Measurements from ENCODE around the gene ANHX. TPM values are rescaled to one million over a fixed set of nuclear protein-coding genes. Genes with fewer than 3 reads are reported as not detected.

ANHX gene
- total and polyA plus RNA-seq, 2 donors (not counting 1 experiment from before 2014, with no cell fraction given), result not detected

DNA sequence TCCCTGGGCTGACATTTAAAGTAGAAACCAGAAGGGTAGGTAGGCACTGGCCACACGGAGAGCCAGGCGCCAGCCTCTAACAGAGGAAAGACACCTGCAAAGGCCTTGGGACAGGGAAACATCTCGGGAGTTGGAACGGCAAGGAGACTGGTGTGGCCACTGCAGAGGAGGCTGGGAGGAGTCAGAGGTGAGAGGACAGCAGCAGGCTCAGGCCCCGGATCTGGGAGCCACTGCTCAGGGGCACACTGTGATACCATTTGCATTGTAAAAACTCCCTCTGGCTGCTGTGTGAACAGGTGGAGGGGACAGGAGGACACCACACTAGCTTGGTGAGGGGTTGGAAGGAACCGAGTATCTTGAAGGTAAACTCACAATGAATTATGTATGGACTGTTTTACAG is 2.7 kb downstream of the ANHX start:
- Mint-ChIP-seq H3K9me3 (ENCODE audit: insufficient read depth) (no peaks in the 10 kb centered on the region), H3K4me1 (no peaks in the 10 kb centered on the region), H3K27me3 (no peaks in the 10 kb centered on the region), H3K4me3 (no peak overlapping the region), H3K27ac (no peak overlapping the region)
- Histone ChIP-seq H3K36me3 (replicated peaks in 1 of 2; ENCODE audit: control extremely low read depth in 1 of 2, control insufficient read depth in 1 of 2, extremely low read depth in 1 of 2, insufficient read depth in 2 of 2, low read length in 1 of 2) (no peaks in the 10 kb centered on the region), H3K27ac (ENCODE audit: low read length in 2 of 2) (no peak overlapping the region), H3K4me3 (ENCODE audit: control extremely low read depth in 1 of 5, extremely low read depth in 1 of 5, insufficient read depth in 1 of 5, low read depth in 2 of 5, low read length in 4 of 5) (no peak overlapping the region), H3K4me1 (ENCODE audit: control insufficient read depth in 2 of 2, insufficient read depth in 2 of 2, low read length in 2 of 2) (no peaks in the 10 kb centered on the region), H4K20me1 (ENCODE audit: control insufficient read depth, insufficient read depth, low read length, poor library complexity, severe bottlenecking) (no peaks in the 10 kb centered on the region), H3K79me2 (ENCODE audit: control insufficient read depth, insufficient read depth, low read length) (no peaks in the 10 kb centered on the region), H3K4me2 (replicated peaks; ENCODE audit: low read depth, low read length, poor library complexity, severe bottlenecking) (no peak overlapping the region), H2AFZ (ENCODE audit: insufficient read depth, low read depth, low read length, poor library complexity, severe bottlenecking) (no peak overlapping the region), H3K9ac (ENCODE audit: low read length) (no peak overlapping the region), H3K27me3 (replicated peaks in 1 of 4; ENCODE audit: control extremely low read depth in 1 of 4, control insufficient read depth in 3 of 4, insufficient read depth in 4 of 4, low read length in 3 of 4) (no peaks in the 10 kb centered on the region), H3K9me3 (ENCODE audit: control extremely low read depth in 1 of 3, control insufficient read depth in 2 of 3, insufficient read depth in 1 of 3, low read length in 2 of 3) (peaks cover 0 to 77% (median 0%) of the 10 kb centered on the region in 3 donors)
- intact Hi-C loops (cut with micrococcal nuclease), result no loop called here
- WGBS (ENCODE audit: insufficient coverage), result 89% methylated on average over 6 of the region's 6 CpGs
- DNase-seq (no peak), ATAC-seq (ENCODE audit: low read depth) (no peak)
- TF ChIP-seq, protein P1, sequence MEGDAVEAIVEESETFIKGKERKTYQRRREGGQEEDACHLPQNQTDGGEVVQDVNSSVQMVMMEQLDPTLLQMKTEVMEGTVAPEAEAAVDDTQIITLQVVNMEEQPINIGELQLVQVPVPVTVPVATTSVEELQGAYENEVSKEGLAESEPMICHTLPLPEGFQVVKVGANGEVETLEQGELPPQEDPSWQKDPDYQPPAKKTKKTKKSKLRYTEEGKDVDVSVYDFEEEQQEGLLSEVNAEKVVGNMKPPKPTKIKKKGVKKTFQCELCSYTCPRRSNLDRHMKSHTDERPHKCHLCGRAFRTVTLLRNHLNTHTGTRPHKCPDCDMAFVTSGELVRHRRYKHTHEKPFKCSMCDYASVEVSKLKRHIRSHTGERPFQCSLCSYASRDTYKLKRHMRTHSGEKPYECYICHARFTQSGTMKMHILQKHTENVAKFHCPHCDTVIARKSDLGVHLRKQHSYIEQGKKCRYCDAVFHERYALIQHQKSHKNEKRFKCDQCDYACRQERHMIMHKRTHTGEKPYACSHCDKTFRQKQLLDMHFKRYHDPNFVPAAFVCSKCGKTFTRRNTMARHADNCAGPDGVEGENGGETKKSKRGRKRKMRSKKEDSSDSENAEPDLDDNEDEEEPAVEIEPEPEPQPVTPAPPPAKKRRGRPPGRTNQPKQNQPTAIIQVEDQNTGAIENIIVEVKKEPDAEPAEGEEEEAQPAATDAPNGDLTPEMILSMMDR (IDR thresholded peaks at IDR 0.05), result no peak
- TF ChIP-seq EZH2 (IDR thresholded peaks at IDR 0.05; ENCODE audit: borderline replicate concordance, insufficient read depth, low read depth, low read length, poor library complexity, severe bottlenecking), result no peak
- CTCF ChIA-PET, result no interaction called here
- POLR2A ChIA-PET, result no interaction called here

DNA sequence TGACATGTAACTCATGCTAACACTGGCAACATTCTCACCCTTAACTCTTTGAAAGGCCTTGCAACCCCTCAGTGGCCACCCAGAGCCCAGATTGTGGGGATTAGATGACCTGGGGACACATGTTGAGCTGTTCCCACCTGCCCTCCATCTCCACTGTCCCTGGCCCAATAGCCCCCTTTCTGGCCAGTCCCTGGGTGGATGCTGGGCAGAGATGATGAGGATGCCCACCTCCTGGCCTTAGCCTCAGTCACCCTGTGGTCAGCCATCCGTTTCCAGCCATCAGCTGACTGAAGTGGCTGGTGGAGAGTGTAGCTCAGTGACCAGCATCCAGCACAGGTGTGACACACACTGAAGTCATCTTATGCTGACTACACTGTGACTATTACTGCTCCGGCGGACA is 4.7 kb downstream of the ANHX start:
- intact Hi-C loops (cut with micrococcal nuclease), result no loop called here
- CTCF ChIA-PET, result no interaction called here
- H3K4me1 ChIP-seq (ENCODE audit: control insufficient read depth in 2 of 2, insufficient read depth in 2 of 2, low read length in 2 of 2), result no peaks in the 10 kb centered on the region

More for the DNA sequence above, 4.7 kb downstream of the ANHX start:
- POLR2A ChIA-PET, result no interaction called here
- H3K9me3 ChIP-seq (ENCODE audit: control extremely low read depth in 1 of 3, control insufficient read depth in 2 of 3, insufficient read depth in 1 of 3, low read length in 2 of 3), result peaks cover 0 to 87% (median 0%) of the 10 kb centered on the region in 3 donors
- TF ChIP-seq, protein P1 (IDR thresholded peaks at IDR 0.05), result no peak
- TF ChIP-seq EZH2 (IDR thresholded peaks at IDR 0.05; ENCODE audit: borderline replicate concordance, insufficient read depth, low read depth, low read length, poor library complexity, severe bottlenecking), result no peak
- Mint-ChIP-seq H3K27ac (no peak overlapping the region), H3K4me3 (no peak overlapping the region), H3K9me3 (ENCODE audit: insufficient read depth) (no peaks in the 10 kb centered on the region), H3K27me3 (no peaks in the 10 kb centered on the region), H3K4me1 (no peaks in the 10 kb centered on the region)
- H3K9ac ChIP-seq (ENCODE audit: low read length), result no peak overlapping the region
- no peak overlapping the region for H2AFZ ChIP-seq (ENCODE audit: insufficient read depth, low read depth, low read length, poor library complexity, severe bottlenecking)
- no peak overlapping the region for H3K4me3 ChIP-seq (ENCODE audit: control extremely low read depth in 1 of 5, extremely low read depth in 1 of 5, insufficient read depth in 1 of 5, low read depth in 2 of 5, low read length in 4 of 5)
- no peak overlapping the region for H3K27ac ChIP-seq (ENCODE audit: low read length in 2 of 2)
- no peaks in the 10 kb centered on the region for H3K36me3 ChIP-seq (replicated peaks in 1 of 2; ENCODE audit: control extremely low read depth in 1 of 2, control insufficient read depth in 1 of 2, extremely low read depth in 1 of 2, insufficient read depth in 2 of 2, low read length in 1 of 2)
- no peaks in the 10 kb centered on the region for H3K79me2 ChIP-seq (ENCODE audit: control insufficient read depth, insufficient read depth, low read length)
- H3K4me2 ChIP-seq (replicated peaks; ENCODE audit: low read depth, low read length, poor library complexity, severe bottlenecking), result no peak overlapping the region
- WGBS (ENCODE audit: insufficient coverage), result 94% methylated on average over 2 of the region's 3 CpGs
- ATAC-seq (ENCODE audit: low read depth), result no peak
- H3K27me3 ChIP-seq (replicated peaks in 1 of 4; ENCODE audit: control extremely low read depth in 1 of 4, control insufficient read depth in 3 of 4, insufficient read depth in 4 of 4, low read length in 3 of 4), result no peaks in the 10 kb centered on the region
- no peaks in the 10 kb centered on the region for H4K20me1 ChIP-seq (ENCODE audit: control insufficient read depth, insufficient read depth, low read length, poor library complexity, severe bottlenecking)
- no peak for DNase-seq

Measured in B cell (primary cell).